Esophagus squamous epithelium (tissue), 4 donors: ENCODE data around the gene CELF2.

ENCODE experiments used
- POLR2A ChIP-seq, 4 donors: fragments of 450-650 bp; IDR thresholded peaks; one replicate each; pipeline ENCODE4 v1.6.1; 2017; ENCODE audit warnings: antibody characterized with exemption in 4 of 4, mild to moderate bottlenecking in 4 of 4, moderate library complexity in 3 of 4
- TF ChIP-seq, protein P1 (sequence below), 6 experiments: fragments of 450-650 bp in 4 of 6; fragments of 200-600 bp in 2 of 6; sonication (generic) in 2 of 6; IDR thresholded peaks; one replicate each; pipeline ENCODE4 v1.5.1; 2016 to 2019; ENCODE audit warnings: antibody characterized with exemption in 6 of 6, mild to moderate bottlenecking in 4 of 6, moderate library complexity in 4 of 6

DNA sequence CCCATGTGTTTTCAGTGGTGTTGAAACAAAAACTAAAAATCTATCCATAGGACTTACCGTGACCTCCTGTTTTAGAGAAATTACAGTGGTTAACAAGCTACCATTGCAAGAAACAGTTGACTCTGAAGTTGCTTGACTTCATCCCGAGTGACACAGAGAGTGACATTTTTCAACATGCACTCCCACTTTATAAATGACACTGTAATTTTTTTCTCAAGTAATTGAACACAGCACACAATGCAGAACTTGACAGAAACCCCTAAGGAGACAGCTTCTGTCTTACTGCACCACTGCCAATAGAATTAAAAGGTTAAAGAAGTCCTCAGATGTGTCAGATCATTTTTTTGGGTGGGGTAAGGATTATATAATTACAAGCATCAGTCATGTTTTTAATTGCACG, 246.1 kb downstream of the CELF2 start:
- TF ChIP-seq, protein P1, sequence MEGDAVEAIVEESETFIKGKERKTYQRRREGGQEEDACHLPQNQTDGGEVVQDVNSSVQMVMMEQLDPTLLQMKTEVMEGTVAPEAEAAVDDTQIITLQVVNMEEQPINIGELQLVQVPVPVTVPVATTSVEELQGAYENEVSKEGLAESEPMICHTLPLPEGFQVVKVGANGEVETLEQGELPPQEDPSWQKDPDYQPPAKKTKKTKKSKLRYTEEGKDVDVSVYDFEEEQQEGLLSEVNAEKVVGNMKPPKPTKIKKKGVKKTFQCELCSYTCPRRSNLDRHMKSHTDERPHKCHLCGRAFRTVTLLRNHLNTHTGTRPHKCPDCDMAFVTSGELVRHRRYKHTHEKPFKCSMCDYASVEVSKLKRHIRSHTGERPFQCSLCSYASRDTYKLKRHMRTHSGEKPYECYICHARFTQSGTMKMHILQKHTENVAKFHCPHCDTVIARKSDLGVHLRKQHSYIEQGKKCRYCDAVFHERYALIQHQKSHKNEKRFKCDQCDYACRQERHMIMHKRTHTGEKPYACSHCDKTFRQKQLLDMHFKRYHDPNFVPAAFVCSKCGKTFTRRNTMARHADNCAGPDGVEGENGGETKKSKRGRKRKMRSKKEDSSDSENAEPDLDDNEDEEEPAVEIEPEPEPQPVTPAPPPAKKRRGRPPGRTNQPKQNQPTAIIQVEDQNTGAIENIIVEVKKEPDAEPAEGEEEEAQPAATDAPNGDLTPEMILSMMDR (IDR thresholded peaks at IDR 0.05), result no peak
- TF ChIP-seq POLR2A (IDR thresholded peaks at IDR 0.05), result no peak
